Measurements from ENCODE around the gene NDUFB5. TPM values are rescaled to one million over a fixed set of nuclear protein-coding genes. Genes with fewer than 3 reads are reported as not detected.

NDUFB5 gene
- total RNA-seq: 112 and 151 TPM in 2 replicates

GRCh38 chr3:179604321-179605078 lies at the start of gene NDUFB5, which contains the start of gene MRPL47:
TSS of gene NDUFB5 (plus strand) at chr3:179604794. CDS start at chr3:179604816, 22 bp downstream.
TSS of gene MRPL47 (minus strand) at chr3:179604638. CDS start at chr3:179604624, 14 bp downstream.

GRCh38 chr3:179562591-179563270 lies 41.9 kb upstream of the NDUFB5 start, which contains the start of gene ACTL6A:
TSS of gene ACTL6A (plus strand) at chr3:179562926. CDS start at chr3:179563093, 167 bp downstream.

GRCh38 chr3:179652447-179653095 lies 48.0 kb downstream of the NDUFB5 start, which contains the start of gene USP13:
TSS of gene USP13 (plus strand) at chr3:179653040. CDS start at chr3:179653226, 186 bp downstream.

Other genes with a start within 250 kb of the NDUFB5 start
- gene GNB4, start 153.3 kb upstream of the NDUFB5 start, total RNA-seq: 75.2 and 83.8 TPM in 2 replicates
- gene ACTL6A, start 41.9 kb upstream of the NDUFB5 start, total RNA-seq: 39.9 and 51.8 TPM in 2 replicates
- 19.3 and 23.8 TPM in 2 replicates for gene MRPL47, start 156 bp upstream of the NDUFB5 start, total RNA-seq
- 33.7 and 47.4 TPM in 2 replicates for gene USP13, start 48.2 kb downstream of the NDUFB5 start, total RNA-seq